LNCAP (cell line): ENCODE data around the gene MAGI1.

Experiments
- CTCF ChIP-seq: fragments of 450-650 bp; IDR thresholded peaks from 2 replicates; pipeline ENCODE4 v1.5.1; 2017; ENCODE audit warnings: mild to moderate bottlenecking

The MAGI1 gene

GRCh38 chr3:65902304-65902793, 136.4 kb downstream of the MAGI1 start:
- TF ChIP-seq CTCF, result no peak

- TF ChIP-seq CTCF, result no peak
Observed at GRCh38 chr3:65901226-65901625, 137.5 kb downstream of the MAGI1 start.

GRCh38 chr3:65899226-65899625, 139.5 kb downstream of the MAGI1 start:
- TF ChIP-seq CTCF, result no peak

- no peak for TF ChIP-seq CTCF
Observed at GRCh38 chr3:65897766-65898165, 141.0 kb downstream of the MAGI1 start.

GRCh38 chr3:65896321-65896720, 142.4 kb downstream of the MAGI1 start:
- no peak for TF ChIP-seq CTCF

- no peak for TF ChIP-seq CTCF
Observed at GRCh38 chr3:65894679-65895453, 143.9 kb downstream of the MAGI1 start.

GRCh38 chr3:65894126-65894525, 144.6 kb downstream of the MAGI1 start:
- TF ChIP-seq CTCF, result no peak

- no peak for TF ChIP-seq CTCF
Observed at GRCh38 chr3:65893631-65894030, 145.1 kb downstream of the MAGI1 start.
